Measurements from ENCODE around the gene TPH2. TPM values are rescaled to one million over a fixed set of nuclear protein-coding genes. Genes with fewer than 3 reads are reported as not detected.

Gene TPH2
- total and polyA plus RNA-seq, 2 donors from 2014 or later: not detected

GRCh38 chr12:72033991-72034390 is 95.3 kb downstream of the TPH2 start:
- H3K27me3 ChIP-seq (ENCODE audit: control insufficient read depth, insufficient read depth, low read length): no peaks in the 10 kb centered on the region
- intact Hi-C loops (cut with DNase I): no loop called here
- FAIRE-seq (no peak), DNase-seq (no peak)
- H3K27ac ChIP-seq (ENCODE audit: low read depth in 2 of 2, low read length in 2 of 2): no peak overlapping the region
- no peak overlapping the region for H3K9ac ChIP-seq (ENCODE audit: low read length in 3 of 3)
- no peak for TF ChIP-seq CTCF (IDR thresholded peaks at IDR 0.05; ENCODE audit: borderline replicate concordance, extremely low read depth, insufficient read depth)
- peaks cover 0 to under 1% (median 0%) of the 10 kb centered on the region in 3 donors for H3K9me3 ChIP-seq (ENCODE audit: control insufficient read depth in 2 of 3, insufficient read depth in 1 of 3, low read length in 3 of 3)
- H3K4me1 ChIP-seq (ENCODE audit: control insufficient read depth in 2 of 3, insufficient read depth in 2 of 3, low read depth in 1 of 3, low read length in 3 of 3): no peaks in the 10 kb centered on the region
- H3K36me3 ChIP-seq (ENCODE audit: control insufficient read depth in 2 of 3, insufficient read depth in 3 of 3, low read length in 3 of 3): no peaks in the 10 kb centered on the region
- H3K4me3 ChIP-seq (ENCODE audit: low read length in 3 of 3): no peak overlapping the region

- TF ChIP-seq CTCF (IDR thresholded peaks at IDR 0.05; ENCODE audit: borderline replicate concordance, extremely low read depth, insufficient read depth): no peak
- Histone ChIP-seq H3K9me3 (ENCODE audit: control insufficient read depth in 2 of 3, insufficient read depth in 1 of 3, low read length in 3 of 3) (peaks cover 0 to 5% (median 4%) of the 10 kb centered on the region in 3 donors), H3K27me3 (ENCODE audit: control insufficient read depth, insufficient read depth, low read length) (no peaks in the 10 kb centered on the region), H3K4me1 (ENCODE audit: control insufficient read depth in 2 of 3, insufficient read depth in 2 of 3, low read depth in 1 of 3, low read length in 3 of 3) (no peaks in the 10 kb centered on the region), H3K4me3 (ENCODE audit: low read length in 3 of 3) (no peak overlapping the region), H3K9ac (ENCODE audit: low read length in 3 of 3) (no peak overlapping the region), H3K27ac (ENCODE audit: low read depth in 2 of 2, low read length in 2 of 2) (no peak overlapping the region), H3K36me3 (ENCODE audit: control insufficient read depth in 2 of 3, insufficient read depth in 3 of 3, low read length in 3 of 3) (no peaks in the 10 kb centered on the region)
- intact Hi-C loops (cut with DNase I): no loop called here
- DNase-seq (no peak), FAIRE-seq (no peak)
Measured at GRCh38 chr12:72035625-72036024, 97.0 kb downstream of the TPH2 start.

GRCh38 chr12:72036393-72036792 is 97.7 kb downstream of the TPH2 start:
- no peak for TF ChIP-seq CTCF (IDR thresholded peaks at IDR 0.05; ENCODE audit: borderline replicate concordance, extremely low read depth, insufficient read depth)
- Histone ChIP-seq H3K27ac (ENCODE audit: low read depth in 2 of 2, low read length in 2 of 2) (no peak overlapping the region), H3K9me3 (ENCODE audit: control insufficient read depth in 2 of 3, insufficient read depth in 1 of 3, low read length in 3 of 3) (peaks cover 0 to 5% (median 4%) of the 10 kb centered on the region in 3 donors), H3K27me3 (ENCODE audit: control insufficient read depth, insufficient read depth, low read length) (no peaks in the 10 kb centered on the region), H3K4me1 (ENCODE audit: control insufficient read depth in 2 of 3, insufficient read depth in 2 of 3, low read depth in 1 of 3, low read length in 3 of 3) (no peaks in the 10 kb centered on the region), H3K4me3 (ENCODE audit: low read length in 3 of 3) (no peak overlapping the region), H3K9ac (ENCODE audit: low read length in 3 of 3) (no peak overlapping the region), H3K36me3 (ENCODE audit: control insufficient read depth in 2 of 3, insufficient read depth in 3 of 3, low read length in 3 of 3) (no peaks in the 10 kb centered on the region)
- DNase-seq (no peak), FAIRE-seq (no peak)
- intact Hi-C loops (cut with DNase I): no loop called here

All from kidney (tissue), 14 donors.